Loucy (cell line): Measurements from ENCODE around the gene SPECC1.

Experiments
- H2AFZ ChIP-seq: fragments of 200-600 bp; sonication (generic); 2 replicates; pipeline ENCODE4 v1.6.0; 2016; ENCODE audit warnings: antibody characterized with exemption, mild to moderate bottlenecking, low read length, moderate library complexity
- H3F3A ChIP-seq: fragments of 200-600 bp; 2 replicates; pipeline ENCODE4 v1.6.0; 2016; ENCODE audit warnings: antibody characterized with exemption, low read depth, mild to moderate bottlenecking
- H3K27me3 ChIP-seq: fragments of 200-600 bp; sonication (generic); 2 replicates; pipeline ENCODE4 v1.6.1; 2014; ENCODE audit warnings: low read length, mild to moderate bottlenecking; ENCODE audit not compliant: insufficient read depth, poor library complexity, severe bottlenecking
- H3K36me3 ChIP-seq: fragments of 200-600 bp; sonication (generic); 2 replicates; pipeline ENCODE4 v1.6.1; 2016; ENCODE audit warnings: low read length; ENCODE audit not compliant: insufficient read depth
- H3K4me1 ChIP-seq: fragments of 200-600 bp; sonication (generic); 2 replicates; pipeline ENCODE4 v1.5.1; 2014; ENCODE audit warnings: low read length, mild to moderate bottlenecking; ENCODE audit not compliant: insufficient read depth, poor library complexity, severe bottlenecking
- H3K4me2 ChIP-seq: fragments of 200-600 bp; sonication (generic); 2 replicates; pipeline ENCODE4 v1.6.0; 2014; ENCODE audit warnings: antibody characterized with exemption, low read length, low read depth, mild to moderate bottlenecking; ENCODE audit not compliant: poor library complexity, severe bottlenecking
- H3K4me3 ChIP-seq: fragments of 200-600 bp; sonication (generic); 2 replicates; pipeline ENCODE4 v1.5.1; 2014; ENCODE audit warnings: low read length, mild to moderate bottlenecking, mixed read lengths; ENCODE audit not compliant: poor library complexity, severe bottlenecking
- H3K79me2 ChIP-seq: fragments of 200-600 bp; sonication (generic); 2 replicates; pipeline ENCODE4 v1.6.1; 2014; ENCODE audit warnings: low read length; ENCODE audit not compliant: insufficient read depth
- H3K9ac ChIP-seq: fragments of 200-600 bp; sonication (generic); 2 replicates; pipeline ENCODE4 v1.6.0; 2014; ENCODE audit warnings: mild to moderate bottlenecking, low read depth, low read length, moderate library complexity; ENCODE audit not compliant: poor library complexity, severe bottlenecking
- H3K9me2 ChIP-seq: fragments of 200-600 bp; sonication (generic); replicated peaks from 2 replicates; pipeline ENCODE4 v1.6.1; 2016; ENCODE audit warnings: low read depth, low read length, mixed read lengths
- H3K9me3 ChIP-seq: fragments of 200-600 bp; sonication (generic); 2 replicates; pipeline ENCODE4 v1.6.1; 2014; ENCODE audit warnings: mild to moderate bottlenecking, antibody characterized with exemption, low read length, low read depth; ENCODE audit not compliant: insufficient read depth
- H4K20me1 ChIP-seq: fragments of 200-600 bp; sonication (generic); 2 replicates; pipeline ENCODE4 v1.6.0; 2014; ENCODE audit warnings: antibody characterized with exemption, low read length, mild to moderate bottlenecking; ENCODE audit not compliant: insufficient read depth, poor library complexity, severe bottlenecking
- CTCF ChIP-seq: fragments of 200-600 bp; sonication (generic); conservative IDR thresholded peaks from 2 replicates; pipeline ENCODE4 v1.5.1; 2014; ENCODE audit warnings: mild to moderate bottlenecking, antibody characterized with exemption, low read length
- EZH2phosphoT487 ChIP-seq: fragments of 200-600 bp; IDR thresholded peaks from 2 replicates; pipeline ENCODE4 v1.6.1; 2018; ENCODE audit warnings: antibody characterized with exemption, mild to moderate bottlenecking, moderate library complexity, borderline replicate concordance

The SPECC1 gene

GRCh38 chr17:20279631-20280030, 270.5 kb downstream of the SPECC1 start:
- H4K20me1 ChIP-seq: no peaks in the 10 kb centered on the region
- H3K9me2 ChIP-seq: no peaks in the 10 kb centered on the region
- H3K9ac ChIP-seq: no peak overlapping the region
- H3K9me3 ChIP-seq: no peaks in the 10 kb centered on the region
- H3K79me2 ChIP-seq: no peaks in the 10 kb centered on the region
- no peak overlapping the region for H2AFZ ChIP-seq
- H3K4me1 ChIP-seq: peaks cover 21% of the 10 kb centered on the region
- TF ChIP-seq EZH2phosphoT487 (no peak), CTCF (no peak)
- H3K27me3 ChIP-seq: no peaks in the 10 kb centered on the region
- H3K4me2 ChIP-seq: no peak overlapping the region
- no peak overlapping the region for H3K4me3 ChIP-seq
- no peaks in the 10 kb centered on the region for H3F3A ChIP-seq
- H3K36me3 ChIP-seq: no peaks in the 10 kb centered on the region

- Histone ChIP-seq H2AFZ (no peak overlapping the region), H3K9me2 (no peaks in the 10 kb centered on the region), H3K27me3 (no peaks in the 10 kb centered on the region), H3K9ac (no peak overlapping the region), H3K36me3 (no peaks in the 10 kb centered on the region), H4K20me1 (no peaks in the 10 kb centered on the region), H3F3A (no peaks in the 10 kb centered on the region), H3K4me2 (no peak overlapping the region), H3K4me3 (no peak overlapping the region), H3K9me3 (no peaks in the 10 kb centered on the region), H3K79me2 (no peaks in the 10 kb centered on the region), H3K4me1 (peaks cover 21% of the 10 kb centered on the region)
- TF ChIP-seq CTCF (no peak), EZH2phosphoT487 (no peak)
Observed at GRCh38 chr17:20280051-20280450, 270.9 kb downstream of the SPECC1 start.

GRCh38 chr17:20280851-20281250, 271.7 kb downstream of the SPECC1 start:
- Histone ChIP-seq H3K4me1 (peaks cover 14% of the 10 kb centered on the region), H3K79me2 (no peaks in the 10 kb centered on the region), H2AFZ (no peak overlapping the region), H3K4me2 (no peak overlapping the region), H3K9ac (no peak overlapping the region), H3K9me2 (no peaks in the 10 kb centered on the region), H3K27me3 (no peaks in the 10 kb centered on the region), H3K4me3 (no peak overlapping the region), H3K36me3 (no peaks in the 10 kb centered on the region), H3F3A (no peaks in the 10 kb centered on the region), H3K9me3 (no peaks in the 10 kb centered on the region), H4K20me1 (no peaks in the 10 kb centered on the region)
- TF ChIP-seq EZH2phosphoT487 (no peak), CTCF (no peak)
